Loucy (cell line): Measurements from ENCODE around the gene MTCH1.

Experiments used
- H2AFZ ChIP-seq: fragments of 200-600 bp; sonication (generic); 2 replicates; pipeline ENCODE4 v1.6.0; 2016; ENCODE audit warnings: antibody characterized with exemption, mild to moderate bottlenecking, low read length, moderate library complexity
- H3F3A ChIP-seq: fragments of 200-600 bp; 2 replicates; pipeline ENCODE4 v1.6.0; 2016; ENCODE audit warnings: antibody characterized with exemption, low read depth, mild to moderate bottlenecking
- H3K27me3 ChIP-seq: fragments of 200-600 bp; sonication (generic); 2 replicates; pipeline ENCODE4 v1.6.1; 2014; ENCODE audit warnings: low read length, mild to moderate bottlenecking; ENCODE audit not compliant: insufficient read depth, poor library complexity, severe bottlenecking
- H3K36me3 ChIP-seq: fragments of 200-600 bp; sonication (generic); 2 replicates; pipeline ENCODE4 v1.6.1; 2016; ENCODE audit warnings: low read length; ENCODE audit not compliant: insufficient read depth
- H3K4me1 ChIP-seq: fragments of 200-600 bp; sonication (generic); 2 replicates; pipeline ENCODE4 v1.5.1; 2014; ENCODE audit warnings: low read length, mild to moderate bottlenecking; ENCODE audit not compliant: insufficient read depth, poor library complexity, severe bottlenecking
- H3K4me2 ChIP-seq: fragments of 200-600 bp; sonication (generic); 2 replicates; pipeline ENCODE4 v1.6.0; 2014; ENCODE audit warnings: antibody characterized with exemption, low read length, low read depth, mild to moderate bottlenecking; ENCODE audit not compliant: poor library complexity, severe bottlenecking
- H3K4me3 ChIP-seq: fragments of 200-600 bp; sonication (generic); 2 replicates; pipeline ENCODE4 v1.5.1; 2014; ENCODE audit warnings: low read length, mild to moderate bottlenecking, mixed read lengths; ENCODE audit not compliant: poor library complexity, severe bottlenecking
- H3K79me2 ChIP-seq: fragments of 200-600 bp; sonication (generic); 2 replicates; pipeline ENCODE4 v1.6.1; 2014; ENCODE audit warnings: low read length; ENCODE audit not compliant: insufficient read depth
- H3K9ac ChIP-seq: fragments of 200-600 bp; sonication (generic); 2 replicates; pipeline ENCODE4 v1.6.0; 2014; ENCODE audit warnings: mild to moderate bottlenecking, low read depth, low read length, moderate library complexity; ENCODE audit not compliant: poor library complexity, severe bottlenecking
- H3K9me2 ChIP-seq: fragments of 200-600 bp; sonication (generic); replicated peaks from 2 replicates; pipeline ENCODE4 v1.6.1; 2016; ENCODE audit warnings: low read depth, low read length, mixed read lengths
- H3K9me3 ChIP-seq: fragments of 200-600 bp; sonication (generic); 2 replicates; pipeline ENCODE4 v1.6.1; 2014; ENCODE audit warnings: mild to moderate bottlenecking, antibody characterized with exemption, low read length, low read depth; ENCODE audit not compliant: insufficient read depth
- H4K20me1 ChIP-seq: fragments of 200-600 bp; sonication (generic); 2 replicates; pipeline ENCODE4 v1.6.0; 2014; ENCODE audit warnings: antibody characterized with exemption, low read length, mild to moderate bottlenecking; ENCODE audit not compliant: insufficient read depth, poor library complexity, severe bottlenecking
- CTCF ChIP-seq: fragments of 200-600 bp; sonication (generic); conservative IDR thresholded peaks from 2 replicates; pipeline ENCODE4 v1.5.1; 2014; ENCODE audit warnings: mild to moderate bottlenecking, antibody characterized with exemption, low read length
- EZH2phosphoT487 ChIP-seq: fragments of 200-600 bp; IDR thresholded peaks from 2 replicates; pipeline ENCODE4 v1.6.1; 2018; ENCODE audit warnings: antibody characterized with exemption, mild to moderate bottlenecking, moderate library complexity, borderline replicate concordance

MTCH1 gene

DNA sequence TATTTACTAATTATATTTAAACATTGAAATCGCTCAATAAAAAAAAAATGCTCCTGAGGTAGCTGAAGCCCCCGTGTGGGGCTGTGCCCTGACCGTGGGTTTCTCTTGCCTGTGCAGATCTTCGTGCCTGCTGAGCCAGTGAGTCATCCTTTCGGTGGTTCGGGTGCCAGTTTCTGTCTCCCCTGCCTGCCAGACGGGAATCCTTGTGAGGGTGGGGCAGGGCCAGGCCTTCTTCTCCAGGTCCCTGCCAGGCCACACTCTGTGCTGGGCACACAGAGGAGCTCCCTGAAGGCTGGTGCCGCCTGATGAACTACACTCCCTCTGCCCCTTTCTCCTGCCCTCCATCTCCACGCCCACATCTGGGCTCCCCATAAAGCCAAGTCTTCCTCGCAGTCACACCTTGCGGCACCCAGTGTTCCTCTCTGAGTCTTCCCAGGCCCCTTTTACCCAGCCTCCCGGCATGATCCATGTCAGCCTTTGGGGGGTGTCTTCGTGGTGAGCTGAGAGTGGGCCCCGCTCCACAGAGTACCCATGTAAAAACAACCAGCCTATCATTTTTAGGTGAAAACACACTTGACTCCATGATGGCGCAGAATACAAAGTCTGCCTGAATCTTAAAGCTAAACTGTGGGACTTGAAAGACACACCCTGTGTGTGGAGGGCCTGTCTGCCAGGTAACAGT is 38.8 kb upstream of the MTCH1 start:
- Histone ChIP-seq H3K9me2 (no peaks in the 10 kb centered on the region), H3K36me3 (no peaks in the 10 kb centered on the region), H2AFZ (no peak overlapping the region), H3K9ac (no peak overlapping the region), H3K4me3 (no peak overlapping the region), H3F3A (no peaks in the 10 kb centered on the region), H3K27me3 (no peaks in the 10 kb centered on the region), H4K20me1 (no peaks in the 10 kb centered on the region), H3K79me2 (no peaks in the 10 kb centered on the region), H3K9me3 (no peaks in the 10 kb centered on the region), H3K4me1 (no peaks in the 10 kb centered on the region), H3K4me2 (no peak overlapping the region)
- no peak for TF ChIP-seq CTCF
- TF ChIP-seq EZH2phosphoT487, result no peak

- Histone ChIP-seq H3K79me2 (no peaks in the 10 kb centered on the region), H3K9ac (no peak overlapping the region), H3K4me3 (no peak overlapping the region), H4K20me1 (no peaks in the 10 kb centered on the region), H3K4me2 (no peak overlapping the region), H3K36me3 (no peaks in the 10 kb centered on the region), H3K4me1 (peaks cover 7% of the 10 kb centered on the region), H3K9me3 (no peaks in the 10 kb centered on the region), H3K9me2 (no peaks in the 10 kb centered on the region), H3F3A (no peaks in the 10 kb centered on the region), H3K27me3 (no peaks in the 10 kb centered on the region), H2AFZ (no peak overlapping the region)
- TF ChIP-seq CTCF (no peak), EZH2phosphoT487 (no peak)
Observed at GRCh38 chr6:37022135-37022863, 36.3 kb upstream of the MTCH1 start.

DNA sequence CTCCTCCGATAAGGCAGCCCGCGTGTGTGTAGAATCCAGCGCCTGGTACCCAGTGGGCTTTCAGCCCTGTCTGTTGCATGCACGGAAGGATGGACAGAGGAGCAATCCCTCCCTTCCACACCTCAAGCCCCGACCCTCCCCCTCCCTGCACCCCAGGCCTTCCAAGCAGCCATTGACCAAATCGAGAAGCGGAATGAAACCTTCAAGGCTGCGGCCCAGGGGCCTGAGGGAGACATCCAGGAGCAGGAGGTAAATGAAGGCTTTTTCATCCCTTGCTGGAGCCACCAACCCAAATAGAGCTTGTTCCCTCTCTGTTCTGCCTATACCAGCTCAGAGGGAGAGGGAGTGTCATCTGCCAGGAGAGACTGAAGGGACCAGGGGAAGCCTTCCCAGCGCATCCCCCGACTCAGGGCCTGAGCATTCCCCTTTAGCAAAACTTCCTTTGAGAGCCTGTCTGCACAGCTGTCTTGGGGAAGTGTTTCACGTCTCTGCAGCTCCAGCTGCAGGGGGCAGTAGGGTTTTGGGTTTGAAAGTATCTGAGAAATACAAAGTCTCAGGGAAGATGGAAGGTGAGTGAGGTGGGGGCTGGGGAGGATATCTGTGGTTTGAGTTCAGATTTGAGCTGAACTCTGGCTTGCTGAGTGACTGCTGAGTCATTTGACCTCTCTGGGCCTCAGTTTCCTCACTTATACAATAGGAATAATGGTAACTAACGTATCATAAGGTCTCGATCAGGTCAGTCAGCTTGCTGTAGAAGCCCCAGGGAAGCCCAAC is 35.5 kb upstream of the MTCH1 start:
- Histone ChIP-seq H3F3A (no peaks in the 10 kb centered on the region), H4K20me1 (no peaks in the 10 kb centered on the region), H3K36me3 (no peaks in the 10 kb centered on the region), H3K9me3 (no peaks in the 10 kb centered on the region), H3K9ac (no peak overlapping the region), H3K4me1 (peaks cover 7% of the 10 kb centered on the region), H3K27me3 (no peaks in the 10 kb centered on the region), H2AFZ (no peak overlapping the region), H3K9me2 (no peaks in the 10 kb centered on the region), H3K79me2 (no peaks in the 10 kb centered on the region), H3K4me2 (no peak overlapping the region), H3K4me3 (no peak overlapping the region)
- TF ChIP-seq CTCF, result peak; percentile 74
- no peak for TF ChIP-seq EZH2phosphoT487
